ENCODE data around the gene CBX1.
"Not testable (repeated sequence)": the region's sequence is repeated elsewhere in the genome, so short reads cannot be mapped to it uniquely, and the experiment has no call there.

CBX1 gene

DNA sequence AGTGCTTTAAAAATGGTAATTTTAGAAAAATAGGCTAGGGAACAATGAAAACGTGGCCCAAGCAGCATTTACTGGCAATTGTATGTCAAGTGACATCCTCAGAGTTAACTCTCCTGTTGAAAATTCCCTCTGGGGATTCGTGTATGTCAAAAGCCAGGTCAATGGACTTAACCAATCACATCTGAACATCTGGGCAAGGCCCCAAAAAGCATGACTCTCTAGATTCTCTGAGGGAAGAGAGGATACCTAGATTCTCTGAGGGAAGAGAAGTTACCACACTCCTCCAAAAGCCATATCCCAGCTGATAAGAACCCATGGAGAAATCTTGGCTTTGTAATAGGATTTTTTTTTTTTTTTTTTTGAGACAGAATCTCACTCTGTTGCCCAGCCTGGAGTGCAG lies 29.6 kb downstream of the CBX1 start:
- no peak for DNase-seq

DNA sequence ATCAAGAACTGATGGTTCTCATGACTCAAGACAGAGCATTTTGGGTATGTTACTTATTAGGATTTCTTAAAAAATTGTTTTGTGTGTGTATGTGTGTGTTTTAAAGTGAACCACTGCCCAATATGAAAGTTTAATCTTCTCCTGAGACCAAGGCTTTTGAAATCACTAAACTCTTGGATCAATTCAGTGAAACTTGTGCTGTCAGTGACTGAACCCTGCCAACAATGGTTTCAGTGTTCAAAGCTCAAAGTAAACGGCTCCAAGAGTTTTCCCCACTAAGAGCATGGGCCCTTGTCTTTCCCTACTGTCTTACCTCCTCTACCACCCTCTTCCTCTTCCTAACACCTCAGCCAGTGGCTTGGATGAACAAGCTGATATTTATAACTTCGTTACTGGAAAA lies 31.1 kb downstream of the CBX1 start:
- no peak for DNase-seq

DNA sequence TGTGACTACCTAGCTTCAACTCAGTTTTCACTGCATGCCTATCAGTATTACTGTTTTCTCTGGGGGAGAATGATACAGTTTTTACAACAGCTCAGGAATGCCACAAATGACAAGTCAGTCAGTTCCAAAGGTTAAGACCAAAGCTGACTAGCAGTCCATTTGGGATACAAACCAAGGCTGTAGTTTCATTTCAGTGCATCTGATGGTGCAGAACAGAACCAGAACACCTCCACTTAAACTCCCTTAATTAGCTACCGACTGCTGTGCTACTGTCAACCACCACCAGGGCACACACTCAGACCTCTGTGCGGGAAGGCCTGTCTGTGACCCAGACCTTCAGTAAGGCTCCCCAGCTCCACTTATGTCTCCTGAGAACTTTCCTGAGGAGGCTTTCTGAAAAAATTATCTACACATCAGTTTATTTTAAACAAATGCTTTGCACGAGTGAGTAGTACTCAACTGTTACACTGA lies 32.8 kb downstream of the CBX1 start:
- DNase-seq = no peak

DNA sequence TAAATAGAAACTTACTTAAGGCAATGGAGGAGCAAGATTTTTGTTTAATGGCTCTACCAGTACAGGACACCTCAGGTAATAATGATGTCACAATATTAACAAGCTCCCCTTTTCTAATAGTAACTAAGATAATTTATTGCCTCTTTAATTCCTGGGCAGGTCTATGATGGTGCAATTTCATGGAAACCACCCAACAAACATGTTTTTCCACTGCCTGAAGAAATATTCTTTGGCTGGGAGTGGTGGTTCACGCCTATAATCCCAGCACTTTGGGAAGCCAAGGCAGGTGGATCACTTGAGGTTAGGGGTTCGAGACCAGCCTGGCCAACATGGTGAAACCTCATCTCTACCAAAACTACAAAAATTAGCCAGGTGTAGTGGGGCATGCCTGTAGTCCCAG lies 33.5 kb downstream of the CBX1 start:
- not testable (repeated sequence) for DNase-seq

DNA sequence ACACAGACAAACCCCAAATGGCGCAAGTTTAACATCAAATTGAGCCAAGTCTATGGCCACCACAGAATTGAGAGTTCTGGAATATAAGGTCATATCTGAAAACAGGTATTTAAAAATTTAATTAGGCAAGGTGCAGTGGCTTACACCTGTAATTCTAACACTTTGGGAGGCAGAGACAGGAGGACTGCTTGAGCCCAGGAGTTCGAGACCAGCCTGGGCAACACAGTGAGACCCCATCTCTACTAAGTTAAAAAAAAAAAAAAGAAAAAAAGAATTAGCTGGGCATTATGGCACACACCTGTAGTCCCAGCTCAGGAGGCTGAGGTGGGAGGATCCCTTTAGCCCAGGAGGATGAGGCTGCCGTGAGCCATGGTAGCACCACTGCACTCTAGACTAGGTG lies 34.0 kb downstream of the CBX1 start:
- no peak for DNase-seq

DNA sequence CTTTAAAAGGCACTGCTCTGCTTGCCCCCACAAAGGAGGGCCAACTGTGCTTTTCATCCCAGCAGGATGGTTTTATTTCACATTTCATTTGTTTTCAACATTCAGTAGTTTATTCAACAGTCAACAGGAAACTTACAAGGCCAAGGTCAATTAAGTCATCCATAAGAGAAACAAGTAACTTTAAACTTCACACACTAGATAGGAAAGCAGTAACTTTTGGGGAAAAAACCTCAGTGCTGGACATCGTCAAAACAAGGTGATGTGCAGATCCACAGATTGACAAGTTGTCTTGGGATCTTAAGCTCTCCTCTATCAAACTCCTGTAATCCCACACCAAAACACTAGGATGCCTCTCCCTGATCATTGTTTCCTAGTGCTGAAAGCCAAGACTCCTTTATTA lies 34.6 kb downstream of the CBX1 start:
- DNase-seq = no peak

DNA sequence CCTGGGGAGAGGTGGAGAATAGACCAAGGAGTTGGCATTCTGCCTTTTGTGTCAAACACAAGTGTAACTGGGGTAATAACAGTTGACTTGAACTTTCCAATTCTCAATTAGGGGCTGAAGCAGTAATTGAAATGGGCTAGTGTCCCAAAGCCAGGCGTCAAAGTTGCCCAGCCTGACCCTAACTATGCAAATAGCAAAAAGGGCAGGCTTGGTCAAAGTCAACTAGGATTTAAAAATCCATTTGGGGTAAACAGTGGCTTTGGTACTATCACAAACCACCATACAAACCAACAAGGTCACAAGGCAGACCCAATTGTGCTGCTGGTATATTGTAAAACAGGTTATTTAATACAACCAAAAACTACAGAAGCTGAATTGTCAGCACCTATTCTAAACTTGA lies 35.1 kb downstream of the CBX1 start:
- no peak for DNase-seq

DNA sequence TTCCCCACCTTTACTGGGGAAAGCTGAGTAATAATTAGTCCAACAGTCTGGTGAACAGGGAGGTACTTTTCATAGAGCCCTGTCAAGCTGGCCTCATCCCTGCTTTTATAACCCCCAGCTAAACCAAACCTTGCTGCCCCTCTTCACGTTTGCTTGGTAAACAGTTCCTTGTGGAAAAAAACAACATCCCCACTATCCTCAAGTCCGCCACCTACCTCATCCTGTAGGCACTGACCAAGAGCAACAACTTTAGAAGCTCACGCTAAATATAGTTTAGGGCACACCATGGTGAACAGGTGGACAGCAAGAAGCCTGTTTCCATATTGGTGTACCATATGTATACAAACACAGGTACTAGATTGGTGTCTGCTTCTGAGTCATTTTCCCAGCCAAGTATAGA lies 36.6 kb downstream of the CBX1 start:
- DNase-seq = no peak

DNA sequence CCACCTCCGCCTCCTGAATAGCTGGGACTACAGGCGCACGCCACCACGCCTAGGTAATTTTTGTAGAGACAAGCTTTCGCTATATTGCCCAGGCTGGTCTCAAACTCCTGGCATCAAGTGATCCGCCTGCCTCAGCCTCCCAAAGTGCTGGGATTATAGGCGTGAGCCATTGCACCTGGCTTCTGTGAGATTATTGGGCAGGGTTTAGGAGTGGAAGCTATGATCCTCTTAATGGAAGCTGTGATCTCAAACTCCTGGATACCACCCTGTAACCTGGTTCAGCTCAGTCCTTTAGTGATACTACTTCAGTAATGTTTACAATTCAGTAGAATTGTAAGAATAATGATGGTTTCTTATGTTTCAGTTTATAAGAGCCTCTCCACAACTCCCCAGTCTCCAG lies 39.0 kb downstream of the CBX1 start:
- no peak for DNase-seq

DNA sequence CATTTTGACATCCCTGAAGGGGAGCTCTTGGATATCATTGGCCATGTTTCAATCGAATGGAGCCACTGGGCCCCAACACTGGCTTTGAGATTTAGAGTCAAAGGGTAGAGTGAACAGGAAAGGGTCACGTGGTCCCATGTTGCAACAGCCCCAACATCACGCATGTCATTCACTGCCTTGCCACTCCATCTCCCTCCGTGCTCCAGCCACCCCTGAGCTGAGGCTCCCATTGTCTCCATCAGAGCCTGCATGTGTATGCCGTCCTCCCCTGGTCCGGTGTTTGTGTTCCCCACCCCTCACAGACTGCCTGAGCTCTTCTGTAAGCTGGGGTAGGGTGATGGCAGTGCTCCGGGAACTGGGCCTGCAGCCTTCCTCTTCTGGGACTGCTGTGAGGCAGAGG lies 41.0 kb downstream of the CBX1 start:
- no peak for DNase-seq

DNA sequence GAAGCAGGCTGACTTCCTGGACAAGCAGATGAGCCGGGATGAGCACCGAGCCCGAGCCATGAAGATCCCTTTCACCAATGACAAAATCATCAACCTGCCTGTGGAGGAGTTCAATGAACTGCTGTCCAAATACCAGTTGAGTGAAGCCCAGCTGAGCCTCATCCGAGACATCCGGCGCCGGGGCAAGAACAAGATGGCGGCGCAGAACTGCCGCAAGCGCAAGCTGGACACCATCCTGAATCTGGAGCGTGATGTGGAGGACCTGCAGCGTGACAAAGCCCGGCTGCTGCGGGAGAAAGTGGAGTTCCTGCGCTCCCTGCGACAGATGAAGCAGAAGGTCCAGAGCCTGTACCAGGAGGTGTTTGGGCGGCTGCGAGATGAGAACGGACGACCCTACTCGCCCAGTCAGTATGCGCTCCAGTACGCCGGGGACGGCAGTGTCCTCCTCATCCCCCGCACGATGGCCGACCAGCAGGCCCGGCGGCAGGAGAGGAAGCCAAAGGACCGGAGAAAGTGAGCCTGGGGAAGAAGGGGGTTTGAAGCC lies 42.1 kb downstream of the CBX1 start:
- DNase-seq = no peak

DNA sequence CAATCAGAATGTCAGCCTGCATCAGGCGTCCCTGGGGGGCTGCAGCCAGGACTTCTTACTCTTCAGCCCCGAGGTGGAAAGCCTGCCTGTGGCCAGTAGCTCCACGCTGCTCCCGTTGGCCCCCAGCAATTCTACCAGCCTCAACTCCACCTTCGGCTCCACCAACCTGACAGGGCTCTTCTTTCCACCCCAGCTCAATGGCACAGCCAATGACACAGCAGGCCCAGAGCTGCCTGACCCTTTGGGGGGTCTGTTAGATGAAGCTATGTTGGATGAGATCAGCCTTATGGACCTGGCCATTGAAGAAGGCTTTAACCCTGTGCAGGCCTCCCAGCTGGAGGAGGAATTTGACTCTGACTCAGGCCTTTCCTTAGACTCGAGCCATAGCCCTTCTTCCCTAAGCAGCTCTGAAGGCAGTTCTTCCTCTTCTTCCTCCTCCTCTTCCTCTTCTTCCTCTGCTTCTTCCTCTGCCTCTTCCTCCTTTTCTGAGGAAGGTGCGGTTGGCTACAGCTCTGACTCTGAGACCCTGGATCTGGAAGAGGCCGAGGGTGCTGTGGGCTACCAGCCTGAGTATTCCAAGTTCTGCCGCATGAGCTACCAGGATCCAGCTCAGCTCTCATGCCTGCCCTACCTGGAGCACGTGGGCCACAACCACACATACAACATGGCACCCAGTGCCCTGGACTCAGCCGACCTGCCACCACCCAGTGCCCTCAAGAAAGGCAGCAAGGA lies 42.7 kb downstream of the CBX1 start:
- DNase-seq = no peak

DNA sequence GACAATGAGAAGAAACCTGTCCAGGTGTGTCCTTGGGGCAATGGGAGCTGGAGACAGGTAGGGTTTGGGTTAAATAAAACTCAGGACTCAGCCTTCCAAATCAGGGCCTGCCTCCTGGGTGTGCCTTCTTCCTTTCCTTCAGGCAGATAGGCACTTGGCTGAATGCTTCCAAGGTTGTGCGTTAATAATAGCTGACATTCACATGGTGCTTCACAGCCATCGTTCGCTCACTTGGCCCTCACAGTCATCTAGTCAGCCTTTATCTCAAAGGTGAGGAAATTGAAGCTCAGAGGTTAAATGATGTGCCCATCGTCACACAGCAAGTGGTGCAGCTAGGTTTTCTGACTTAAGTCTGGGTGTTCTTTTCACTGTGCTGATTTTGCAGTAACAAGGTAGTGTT lies 43.7 kb downstream of the CBX1 start:
- no peak for DNase-seq

DNA sequence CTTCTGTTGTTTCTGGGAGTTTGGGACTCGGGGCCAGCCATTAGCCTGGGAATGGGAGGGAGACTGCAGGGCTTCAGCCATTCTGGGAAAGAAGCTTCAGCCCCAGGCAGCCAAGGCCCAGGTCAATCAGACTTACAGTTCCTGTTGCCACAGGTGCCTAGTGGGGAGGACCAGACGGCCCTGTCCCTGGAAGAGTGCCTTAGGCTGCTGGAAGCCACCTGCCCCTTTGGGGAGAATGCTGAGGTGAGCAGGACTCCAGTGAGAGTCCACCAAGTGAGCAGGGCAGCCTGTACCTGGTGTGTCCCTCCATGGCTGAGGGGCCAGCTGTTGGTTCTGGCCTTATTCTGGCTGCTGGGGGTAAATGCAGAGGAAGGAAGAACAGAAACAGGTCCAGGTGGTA lies 44.4 kb downstream of the CBX1 start:
- no peak for DNase-seq

DNA sequence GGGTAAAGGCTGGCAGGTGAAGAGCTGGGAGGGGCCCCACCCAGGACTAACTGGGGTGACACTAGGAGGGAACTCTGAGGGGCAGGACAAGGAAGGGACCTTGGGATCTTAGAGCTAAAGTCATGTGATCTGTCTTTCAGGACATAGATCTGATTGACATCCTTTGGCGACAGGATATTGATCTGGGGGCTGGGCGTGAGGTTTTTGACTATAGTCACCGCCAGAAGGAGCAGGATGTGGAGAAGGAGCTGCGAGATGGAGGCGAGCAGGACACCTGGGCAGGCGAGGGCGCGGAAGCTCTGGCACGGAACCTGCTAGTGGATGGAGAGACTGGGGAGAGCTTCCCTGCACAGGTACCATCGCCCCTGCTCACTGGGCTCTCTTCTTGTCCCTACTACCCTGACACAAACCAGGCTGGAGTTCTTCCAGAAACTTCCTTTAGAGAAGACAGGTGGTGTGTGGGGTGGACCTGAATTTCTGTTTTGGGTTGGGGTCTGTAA lies 45.0 kb downstream of the CBX1 start:
- no peak for DNase-seq

DNA sequence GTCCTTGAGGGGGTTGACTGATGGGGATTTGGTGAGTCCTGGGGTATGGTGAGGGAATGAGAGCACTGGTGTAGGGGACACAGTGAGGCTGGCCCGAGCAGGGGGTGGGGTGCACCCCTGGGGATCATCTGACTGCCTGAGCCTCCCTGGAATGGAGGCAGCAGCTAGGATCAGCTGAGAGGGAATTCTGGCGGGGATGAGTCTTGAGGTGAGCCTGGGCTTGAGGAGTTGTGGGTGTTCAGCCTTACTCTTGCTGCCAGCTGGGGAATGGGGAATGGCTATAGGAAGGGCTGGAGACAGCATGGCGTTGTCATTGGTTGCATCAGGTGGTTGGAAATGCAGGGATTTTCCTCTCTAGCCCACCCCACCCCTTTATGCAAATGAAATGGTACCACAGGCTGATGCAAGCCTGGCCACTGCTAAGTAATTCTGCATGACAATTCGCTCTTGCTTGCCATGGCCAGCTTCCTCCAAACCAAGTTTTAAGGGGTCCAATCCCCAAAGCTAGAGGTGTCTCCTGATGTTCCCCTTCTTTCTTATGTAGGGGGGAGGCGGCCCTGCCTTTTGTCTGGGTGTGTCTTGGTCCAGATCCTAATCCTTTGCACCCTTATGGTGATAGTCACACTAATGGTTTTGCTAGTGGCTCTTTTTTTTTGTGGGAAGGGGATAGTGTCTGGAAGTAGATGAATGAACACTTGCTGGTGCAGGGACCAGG lies 45.6 kb downstream of the CBX1 start:
- DNase-seq = peak; percentile 70

DNA sequence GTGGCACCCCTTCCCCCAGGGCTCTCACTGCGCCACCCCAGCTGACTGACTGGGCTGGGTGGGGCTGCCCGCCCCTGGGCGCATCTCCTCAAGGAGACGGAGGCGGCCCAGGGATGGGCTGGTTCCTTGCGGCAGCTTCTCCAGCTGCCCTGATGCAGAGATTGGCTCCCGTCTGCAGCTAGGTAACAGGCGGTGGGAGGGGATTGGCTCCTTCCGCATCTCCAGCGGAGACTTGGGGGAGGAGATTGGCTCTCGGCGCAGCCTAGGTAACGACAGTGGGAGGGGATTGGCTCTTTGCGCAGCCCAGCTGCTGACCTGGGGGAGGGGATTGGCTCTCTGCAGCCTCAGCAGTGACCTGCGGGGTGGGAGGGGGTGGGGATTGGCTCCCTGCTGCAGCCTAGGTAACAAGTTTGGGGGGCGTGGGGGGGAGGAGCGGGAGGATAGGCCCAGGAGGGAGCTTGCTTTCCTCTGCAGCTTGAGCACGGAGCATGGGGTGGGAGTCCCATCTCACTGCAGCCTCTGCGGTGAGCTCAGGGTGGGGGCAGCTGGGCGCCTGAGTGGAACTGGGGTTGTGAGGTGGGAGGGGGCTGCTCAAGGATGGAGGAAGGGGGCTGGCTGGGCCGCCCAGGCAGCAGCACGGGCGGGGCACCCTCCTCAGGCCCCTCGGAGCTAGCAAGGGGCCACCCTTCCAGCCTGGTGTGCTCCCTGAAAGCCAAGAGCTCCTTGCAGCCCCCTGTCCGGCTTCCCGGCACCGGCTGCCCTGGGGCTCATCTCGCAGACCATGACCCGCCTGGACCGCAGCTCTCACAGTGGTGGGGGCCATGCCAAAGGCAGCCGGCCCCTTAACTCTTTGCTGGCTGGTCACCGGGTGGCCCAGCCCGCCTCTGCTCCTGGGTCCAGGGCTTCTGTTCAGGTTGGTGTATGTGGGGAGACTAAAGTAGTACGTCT lies 46.8 kb downstream of the CBX1 start:
- DNase-seq = no peak

DNA sequence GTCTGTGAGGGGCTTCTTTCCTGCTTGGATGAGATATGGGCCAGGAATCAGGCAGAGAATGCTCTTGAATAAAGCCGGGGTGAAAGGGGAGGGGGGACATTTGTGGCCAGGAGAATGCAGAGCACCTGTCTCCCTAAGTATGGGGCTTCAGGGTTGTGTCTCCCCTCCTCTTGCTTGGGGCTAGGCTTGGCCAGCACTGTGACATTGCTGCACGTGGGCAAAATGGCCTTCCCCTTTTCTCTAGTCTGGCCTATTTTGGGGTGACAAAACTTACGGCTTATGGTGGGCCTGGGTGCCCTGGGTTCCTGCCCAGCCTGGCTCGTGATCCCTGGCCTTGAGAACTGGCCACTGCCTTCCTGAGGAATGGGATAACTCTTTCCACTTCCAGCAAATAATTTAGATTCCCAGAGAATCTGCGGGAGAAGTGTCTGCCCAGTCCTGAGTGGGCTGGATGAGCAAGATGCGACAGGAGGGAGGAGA lies 47.5 kb downstream of the CBX1 start:
- DNase-seq = no peak

DNA sequence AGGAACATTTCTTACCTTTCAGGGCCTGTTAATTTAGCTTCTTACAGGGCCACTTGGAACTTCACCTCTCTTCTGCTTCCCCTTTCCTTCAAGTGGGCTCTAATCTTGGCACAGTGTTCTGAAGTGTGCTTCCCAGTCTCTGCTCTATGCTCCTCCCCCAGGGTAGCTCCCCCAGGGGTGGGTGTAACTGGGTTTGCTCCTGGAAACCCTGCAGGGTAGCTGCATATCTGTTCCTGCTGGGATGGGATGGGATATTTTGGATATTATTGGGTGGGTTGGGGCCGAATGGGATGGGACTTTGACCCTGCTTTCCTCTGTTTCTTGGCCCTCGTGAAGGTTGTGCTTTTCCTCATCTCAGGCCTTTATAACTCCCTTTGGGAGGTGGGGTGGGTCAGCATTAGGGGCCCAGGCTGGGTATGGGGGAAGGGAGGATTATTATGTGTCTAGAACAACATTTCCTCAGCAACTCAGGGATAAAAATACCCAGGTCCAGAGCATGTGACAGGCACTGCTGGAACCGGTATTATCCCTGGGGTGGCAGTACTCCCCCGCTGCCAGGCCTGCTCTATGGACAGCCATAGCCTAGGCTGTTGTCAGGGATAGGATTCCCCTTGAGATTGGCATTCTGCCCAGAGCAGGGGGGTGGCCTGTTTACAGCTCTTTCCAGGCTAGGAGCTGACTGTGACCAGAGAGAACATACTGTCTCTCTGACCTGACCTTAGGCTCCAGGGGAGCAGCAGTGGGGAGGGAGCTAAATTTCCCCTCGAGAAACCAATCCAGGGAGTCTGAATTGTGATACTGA lies 48.1 kb downstream of the CBX1 start:
- no peak for DNase-seq

DNA sequence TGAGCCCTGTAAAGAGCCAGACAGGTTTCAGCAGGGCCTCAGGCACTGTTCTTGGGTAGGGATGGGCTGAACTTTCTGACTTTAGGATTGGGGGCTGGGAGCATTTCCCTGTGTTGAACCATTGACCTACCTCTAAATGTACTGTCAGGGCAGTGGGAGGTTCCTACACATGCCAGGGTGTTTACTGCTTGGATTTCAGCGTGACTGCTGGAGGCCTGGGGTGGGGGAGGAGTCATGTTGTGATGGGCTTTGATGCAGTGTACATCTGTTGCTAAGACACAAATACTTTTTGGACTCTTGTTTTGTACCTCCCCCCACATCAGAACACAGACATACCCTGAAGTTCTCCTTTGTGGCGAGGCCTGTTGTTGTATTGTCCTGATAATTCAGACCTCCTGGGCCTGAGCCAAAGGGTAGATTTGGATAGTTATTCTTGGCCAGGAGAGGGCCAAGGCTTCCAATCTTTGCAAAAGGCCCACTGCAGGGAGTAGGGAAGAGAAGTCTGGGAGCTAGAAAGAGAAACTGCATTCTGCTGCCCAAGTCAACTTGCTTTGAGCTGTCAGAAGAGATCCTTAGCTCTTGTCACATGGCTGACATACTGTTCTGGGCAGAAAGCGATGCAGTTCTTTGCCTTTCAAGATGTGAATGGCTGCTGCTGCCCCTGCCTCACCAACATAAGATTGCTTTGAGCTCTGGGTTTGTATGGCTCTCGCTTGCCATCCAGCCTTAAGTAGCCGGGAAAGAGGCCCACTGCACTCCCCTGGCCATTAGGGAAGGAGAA lies 49.4 kb downstream of the CBX1 start:
- DNase-seq = no peak

DNA sequence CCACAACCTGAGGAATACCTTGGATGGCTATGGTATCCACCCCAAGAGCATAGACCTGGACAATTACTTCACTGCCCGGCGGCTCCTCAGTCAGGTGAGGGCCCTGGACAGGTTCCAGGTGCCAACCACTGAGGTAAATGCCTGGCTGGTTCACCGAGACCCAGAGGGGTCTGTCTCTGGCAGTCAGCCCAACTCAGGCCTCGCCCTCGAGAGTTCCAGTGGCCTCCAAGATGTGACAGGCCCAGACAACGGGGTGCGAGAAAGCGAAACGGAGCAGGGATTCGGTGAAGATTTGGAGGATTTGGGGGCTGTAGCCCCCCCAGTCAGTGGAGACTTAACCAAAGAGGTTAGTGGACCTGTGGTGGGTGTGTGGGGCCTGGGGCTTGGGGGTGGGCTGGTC lies 50.0 kb downstream of the CBX1 start:
- no peak for DNase-seq

Measured in stimulated activated CD4-positive, alpha-beta T cell treated with anti-CD3 and anti-CD28 coated beads, Interleukin-1b, Interleukin-23, amount 100 ng/mL, for 48 hours (primary cell).